SK-N-SH (cell line): ENCODE data around the gene BLVRA. TPM values are rescaled to one million over a fixed set of nuclear protein-coding genes. Genes with fewer than 3 reads are reported as not detected.
"Not testable (repeated sequence)": the region's sequence is repeated elsewhere in the genome, so short reads cannot be mapped to it uniquely, and the experiment has no call there.

Source experiments
- CTCF ChIA-PET: fragments of 300-600, 350-600 bp; formaldehyde crosslinking; extraction: SDS; loops from one replicate; lab custom pipeline; 2021; lab: Yijun Ruan, JAX
- POLR2A ChIA-PET: fragments of 350-600 bp; sonication (Branson Sonifier 250); formaldehyde crosslinking; extraction: SDS; loops from one replicate; lab custom pipeline; 2020; ENCODE audit warnings: antibody characterized with exemption, inconsistent platforms; lab: Yijun Ruan, JAX
- DNase-seq: peaks from one replicate; pipeline ENCODE4 v3.0.0; 2012
- H2AFZ ChIP-seq: fragments of 200-600 bp; sonication (generic); 2 replicates; pipeline ENCODE4 v1.8.1; 2016; ENCODE audit warnings: antibody characterized with exemption, mild to moderate bottlenecking, low read depth
- H3F3A ChIP-seq: fragments of 200-600 bp; sonication (generic); replicated peaks from 2 replicates; pipeline ENCODE3; 2016; ENCODE audit warnings: antibody characterized with exemption, mild to moderate bottlenecking; ENCODE audit not compliant: insufficient read depth
- H3K27ac ChIP-seq, 2 experiments: fragments of 200-500 bp in 1 of 2; fragments of 200-600 bp in 1 of 2; sonication (Bioruptor generic) in 1 of 2; sonication (generic), shearing (Covaris generic) in 1 of 2; 2 replicates each; pipeline versions ENCODE4 v1.5.1 to v1.6.1; 2014 to 2016; ENCODE audit warnings: low read depth in 2 of 2, inconsistent platforms in 1 of 2, low read length in 1 of 2, mild to moderate bottlenecking in 1 of 2, mixed read lengths in 1 of 2
- H3K27me3 ChIP-seq: fragments of 200-600 bp; sonication (generic), shearing (Covaris generic); 2 replicates; pipeline ENCODE4 v1.6.1; 2016; ENCODE audit warnings: mixed run types; ENCODE audit not compliant: insufficient read depth
- H3K36me3 ChIP-seq, 2 experiments: fragments of 200-500 bp in 1 of 2; fragments of 200-600 bp in 1 of 2; sonication (Bioruptor generic) in 1 of 2; sonication (generic) in 1 of 2; replicated peaks in 1 of 2; 2 replicates each; pipeline versions ENCODE3 to v1.5.1; 2014 to 2016; ENCODE audit warnings: low read length in 1 of 2, mild to moderate bottlenecking in 1 of 2; ENCODE audit not compliant: insufficient read depth in 2 of 2, control insufficient read depth in 1 of 2
- H3K4me1 ChIP-seq, 2 experiments: fragments of 200-500 bp in 1 of 2; fragments of 200-600 bp in 1 of 2; sonication (Bioruptor generic) in 1 of 2; sonication (generic), shearing (Covaris generic) in 1 of 2; 2 replicates each; pipeline versions ENCODE4 v1.5.1 to v1.6.1; 2014 to 2016; ENCODE audit warnings: low read depth in 1 of 2, low read length in 1 of 2, mixed run types in 1 of 2; ENCODE audit not compliant: insufficient read depth in 2 of 2, control insufficient read depth in 1 of 2
- H3K4me2 ChIP-seq: fragments of 200-600 bp; sonication (generic), shearing (Covaris generic); 2 replicates; pipeline ENCODE4 v1.6.1; 2017; ENCODE audit warnings: mixed run types
- H3K4me3 ChIP-seq, 2 experiments: fragments of 200-500 bp in 1 of 2; fragments of 200-600 bp in 1 of 2; sonication (Bioruptor generic) in 1 of 2; sonication (generic), shearing (Covaris generic) in 1 of 2; 2 replicates each; pipeline versions ENCODE4 v1.5.1 to v1.8.1; 2014 to 2016; ENCODE audit warnings: low read depth in 2 of 2, inconsistent platforms in 1 of 2, low read length in 1 of 2, mild to moderate bottlenecking in 1 of 2, mixed read lengths in 1 of 2, moderate library complexity in 1 of 2
- H3K79me2 ChIP-seq: fragments of 200-600 bp; sonication (generic); 2 replicates; pipeline ENCODE4 v1.8.1; 2017; ENCODE audit warnings: mild to moderate bottlenecking; ENCODE audit not compliant: insufficient read depth
- H3K9ac ChIP-seq: fragments of 200-600 bp; sonication (generic); 2 replicates; pipeline ENCODE4 v1.6.1; 2017; ENCODE audit warnings: mixed run types
- H3K9me2 ChIP-seq: fragments of 200-600 bp; sonication (generic); 2 replicates; pipeline ENCODE4 v1.6.1; 2017; ENCODE audit warnings: mixed run types
- H3K9me3 ChIP-seq: fragments of 200-600 bp; sonication (generic); 2 replicates; pipeline ENCODE4 v1.6.1; 2017; ENCODE audit warnings: mixed run types, mild to moderate bottlenecking, moderate library complexity
- H4K20me1 ChIP-seq: fragments of 200-600 bp; sonication (generic); 2 replicates; pipeline ENCODE4 v1.6.1; 2017; ENCODE audit warnings: mild to moderate bottlenecking, mixed run types; ENCODE audit not compliant: insufficient read depth
- CHD2 ChIP-seq: fragments of 150-350 bp; IDR thresholded peaks from 2 replicates; pipeline ENCODE4 v1.6.1; 2018; ENCODE audit warnings: low read length; ENCODE audit not compliant: partially characterized antibody
- CTCF ChIP-seq: fragments of 200-600 bp; sonication (generic); IDR thresholded peaks from 2 replicates; pipeline ENCODE4 v1.6.1; 2017; ENCODE audit warnings: antibody characterized with exemption, mild to moderate bottlenecking, moderate library complexity
- FOXJ3 ChIP-seq: sonication (generic); formaldehyde crosslinking; IDR thresholded peaks from 2 replicates; pipeline ENCODE4 v1.5.1; 2020; ENCODE audit warnings: mild to moderate bottlenecking, missing genetic modification reagents
- FOXM1 ChIP-seq: IDR thresholded peaks from 2 replicates; pipeline ENCODE4 v1.4.0; 2012; ENCODE audit warnings: low read depth, mild to moderate bottlenecking
- IRF3 ChIP-seq: fragments of 150-350 bp; IDR thresholded peaks from 2 replicates; pipeline ENCODE4 v1.6.1; 2016; ENCODE audit warnings: mild to moderate bottlenecking, low read depth, low read length
- MXI1 ChIP-seq: IDR thresholded peaks from 2 replicates; pipeline ENCODE4 v1.6.1; 2012; ENCODE audit warnings: mild to moderate bottlenecking, low read depth, low read length, improper control_type of control experiment
- NRF1 ChIP-seq: IDR thresholded peaks from 2 replicates; pipeline ENCODE4 v1.6.1; 2012; ENCODE audit warnings: low read depth, mild to moderate bottlenecking, low read length
- PBX3 ChIP-seq: IDR thresholded peaks from 2 replicates; pipeline ENCODE4; 2012
- RAD21 ChIP-seq: IDR thresholded peaks from 2 replicates; pipeline ENCODE4 v1.6.1; 2012; ENCODE audit warnings: mild to moderate bottlenecking, low read length
- RFX5 ChIP-seq: IDR thresholded peaks from 2 replicates; pipeline ENCODE4 v1.6.1; 2012; ENCODE audit warnings: mild to moderate bottlenecking, improper control_type of control experiment, low read length
- SMC3 ChIP-seq: IDR thresholded peaks from 2 replicates; pipeline ENCODE4 v1.6.1; 2012; ENCODE audit warnings: low read depth, low read length, improper control_type of control experiment
- TEAD4 ChIP-seq: IDR thresholded peaks from 2 replicates; pipeline ENCODE4 v1.4.0; 2012; ENCODE audit warnings: mild to moderate bottlenecking, borderline replicate concordance; ENCODE audit not compliant: insufficient read depth
- YY1 ChIP-seq: IDR thresholded peaks from 2 replicates; pipeline ENCODE4 v1.4.0; 2012; ENCODE audit warnings: low read depth, mild to moderate bottlenecking
- ZBTB33 ChIP-seq: IDR thresholded peaks from 2 replicates; pipeline ENCODE4 v1.4.0; 2012; ENCODE audit warnings: low read depth, borderline replicate concordance
- WGBS: methylation state at CpG from one replicate; pipeline ENCODE4 v1.1.6; 2017; ENCODE audit warnings: low lambda C conversion rate; 5-methylcytosine and 5-hydroxymethylcytosine counted together
- polyA plus RNA-seq, 3 experiments: library from polyadenylated mRNA; depleted of rRNA; stranded (reverse); fragments of >200 nt; gene quantifications; 2 replicates each; pipeline ENCODE4 v1.2.3, GENCODE V29; 2012

BLVRA gene
- polyA plus RNA-seq, 1 of the 3 experiments (the other 2 are of a cell fraction), result 123 TPM

- WGBS, result 74% methylated on average over 3 of the region's 3 CpGs
- Histone ChIP-seq H2AFZ (no peak overlapping the region), H3K4me3 (no peak overlapping the region), H3K79me2 (peaks cover 9% of the 10 kb centered on the region; the same call in 1 of the 2 replicates), H3K9ac (no peak overlapping the region), H3K4me1 (peaks cover 0 to 23% of the 10 kb centered on the region in 2 experiments; a peak in 2 of 4 replicates), H3K27ac (no peak overlapping the region), H4K20me1 (no peaks in the 10 kb centered on the region), H3K36me3 (peaks cover 10 to 22% of the 10 kb centered on the region in 2 experiments), H3K9me3 (no peaks in the 10 kb centered on the region), H3K4me2 (no peak overlapping the region), H3K9me2 (no peaks in the 10 kb centered on the region), H3F3A (no peaks in the 10 kb centered on the region), H3K27me3 (no peaks in the 10 kb centered on the region)
- DNase-seq, result no peak
- ChIA-PET CTCF (interaction anchor here (0.9 kb wide), 1 partner anchor 67 kb away, joined by 3 read pairs; no protein-coding TSS in a partner anchor), POLR2A (no interaction called here)
- TF ChIP-seq CHD2 (no peak), RAD21 (no peak), SMC3 (no peak), PBX3 (no peak), CTCF (no peak), RFX5 (no peak)
Observed at GRCh38 chr7:43771128-43771527, 12.6 kb downstream of the BLVRA start.

- peaks cover 10 to 22% of the 10 kb centered on the region in 2 experiments for H3K36me3 ChIP-seq
- no peak overlapping the region for H3K4me3 ChIP-seq
- CTCF ChIA-PET, result interaction anchor here (0.9 kb wide), 1 partner anchor 67 kb away, joined by 3 read pairs; no protein-coding TSS in a partner anchor
- no peak for DNase-seq
- H3K79me2 ChIP-seq, result peaks cover 8% of the 10 kb centered on the region; the same call in 1 of the 2 replicates
- no peaks in the 10 kb centered on the region for H3K9me2 ChIP-seq
- no peaks in the 10 kb centered on the region for H4K20me1 ChIP-seq
- H3K4me1 ChIP-seq, result peaks cover 0 to 21% of the 10 kb centered on the region in 2 experiments; a peak in 2 of 4 replicates
- no peaks in the 10 kb centered on the region for H3F3A ChIP-seq
- no peaks in the 10 kb centered on the region for H3K27me3 ChIP-seq
- TF ChIP-seq PBX3 (no peak), NRF1 (no peak), SMC3 (no peak), YY1 (no peak), FOXM1 (no peak), TEAD4 (no peak), CHD2 (no peak), FOXJ3 (no peak), IRF3 (no peak), MXI1 (no peak), ZBTB33 (no peak)
- H3K27ac ChIP-seq, result no peak overlapping the region
- H2AFZ ChIP-seq, result no peak overlapping the region
- H3K9me3 ChIP-seq, result no peaks in the 10 kb centered on the region
- no peak overlapping the region for H3K4me2 ChIP-seq
- WGBS, result 72% methylated on average over 3 of the region's 3 CpGs
- H3K9ac ChIP-seq, result no peak overlapping the region
- POLR2A ChIA-PET, result no interaction called here
Observed at GRCh38 chr7:43771573-43771972, 13.1 kb downstream of the BLVRA start.

GRCh38 chr7:43773268-43773667 is 14.8 kb downstream of the BLVRA start:
- H3K27me3 ChIP-seq, H3K4me2 ChIP-seq, H3K27ac ChIP-seq, H4K20me1 ChIP-seq, H3K4me3 ChIP-seq, DNase-seq, H3K79me2 ChIP-seq, POLR2A ChIA-PET, H3K9me3 ChIP-seq, CTCF ChIA-PET, H3F3A ChIP-seq, H2AFZ ChIP-seq, H3K9me2 ChIP-seq, H3K9ac ChIP-seq, H3K4me1 ChIP-seq: not testable (repeated sequence)
- WGBS, result over 99% methylated on average over 6 of the region's 6 CpGs
- H3K36me3 ChIP-seq, result peaks cover 5 to 22% of the 10 kb centered on the region in 2 experiments
